ENCODE measurements around the gene RNF149.
A peak's percentile ranks its signal among the peaks of the same experiment; 100 is the strongest.

DNA sequence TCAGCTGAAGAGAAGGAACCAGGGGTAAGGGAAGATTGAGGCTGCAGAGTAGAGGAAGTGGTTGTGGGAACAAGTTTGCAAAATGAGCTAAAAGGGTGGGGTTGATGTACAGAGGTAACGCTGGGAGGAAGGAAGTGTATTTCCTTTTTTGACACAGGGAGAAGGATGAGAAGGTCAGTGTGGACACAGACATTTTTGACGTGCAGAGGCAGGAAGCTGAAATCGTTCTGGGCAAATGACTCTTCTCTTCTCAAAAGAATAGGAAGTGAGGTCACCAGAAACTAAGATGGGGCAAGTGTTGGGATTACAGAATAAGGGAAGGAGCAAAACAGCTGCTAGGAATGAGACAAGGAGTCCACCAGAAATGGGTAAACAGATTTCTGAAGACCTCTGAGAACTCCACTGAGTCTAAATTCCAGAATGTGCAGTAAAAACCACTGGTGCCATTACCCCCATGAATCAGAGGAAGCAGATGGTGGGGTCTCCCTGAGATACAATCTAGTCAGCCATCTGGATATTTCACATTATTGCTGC is 20.0 kb upstream of the RNF149 start:
- TF ChIP-seq, protein P1, sequence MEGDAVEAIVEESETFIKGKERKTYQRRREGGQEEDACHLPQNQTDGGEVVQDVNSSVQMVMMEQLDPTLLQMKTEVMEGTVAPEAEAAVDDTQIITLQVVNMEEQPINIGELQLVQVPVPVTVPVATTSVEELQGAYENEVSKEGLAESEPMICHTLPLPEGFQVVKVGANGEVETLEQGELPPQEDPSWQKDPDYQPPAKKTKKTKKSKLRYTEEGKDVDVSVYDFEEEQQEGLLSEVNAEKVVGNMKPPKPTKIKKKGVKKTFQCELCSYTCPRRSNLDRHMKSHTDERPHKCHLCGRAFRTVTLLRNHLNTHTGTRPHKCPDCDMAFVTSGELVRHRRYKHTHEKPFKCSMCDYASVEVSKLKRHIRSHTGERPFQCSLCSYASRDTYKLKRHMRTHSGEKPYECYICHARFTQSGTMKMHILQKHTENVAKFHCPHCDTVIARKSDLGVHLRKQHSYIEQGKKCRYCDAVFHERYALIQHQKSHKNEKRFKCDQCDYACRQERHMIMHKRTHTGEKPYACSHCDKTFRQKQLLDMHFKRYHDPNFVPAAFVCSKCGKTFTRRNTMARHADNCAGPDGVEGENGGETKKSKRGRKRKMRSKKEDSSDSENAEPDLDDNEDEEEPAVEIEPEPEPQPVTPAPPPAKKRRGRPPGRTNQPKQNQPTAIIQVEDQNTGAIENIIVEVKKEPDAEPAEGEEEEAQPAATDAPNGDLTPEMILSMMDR (IDR thresholded peaks at IDR 0.05): no peak
- peak; percentile 7 for TF ChIP-seq POLR2A (IDR thresholded peaks at IDR 0.05)
